Vagina (tissue), 2 donors: ENCODE measurements around the gene CCR7. TPM values are rescaled to one million over a fixed set of nuclear protein-coding genes. Genes with fewer than 3 reads are reported as not detected.

Source experiments
- DNase-seq, 2 donors: peaks; one replicate each; pipeline ENCODE4 v3.0.0-alpha.2; 2017; ENCODE audit errors: extremely low spot score in 2 of 2
- H3K27ac ChIP-seq: fragments of 200-600 bp; sonication (generic); one replicate; pipeline ENCODE4 v1.5.1; 2019
- H3K27me3 ChIP-seq: fragments of 200-600 bp; sonication (generic); one replicate; pipeline ENCODE4 v1.5.1; 2019
- H3K36me3 ChIP-seq, 2 donors: fragments of 200-600 bp; sonication (generic); one replicate each; pipeline ENCODE4 v1.5.1; 2017 to 2019
- H3K4me1 ChIP-seq: fragments of 200-600 bp; sonication (generic); one replicate; pipeline ENCODE4 v1.5.1; 2019
- H3K4me3 ChIP-seq, 2 donors: fragments of 200-600 bp; sonication (generic); 1 replicate in 1 of 2; 2 replicates in 1 of 2; pipeline ENCODE4 v1.5.1; 2016 to 2019
- H3K9me3 ChIP-seq: fragments of 200-600 bp; sonication (generic); one replicate; pipeline ENCODE4 v1.5.1; 2019
- POLR2A ChIP-seq, 2 donors: fragments of 450-650 bp; IDR thresholded peaks; one replicate each; pipeline ENCODE4 v1.6.1; 2017; ENCODE audit warnings: antibody characterized with exemption in 2 of 2, mild to moderate bottlenecking in 2 of 2, moderate library complexity in 2 of 2
- POLR2AphosphoS5 ChIP-seq, 2 donors: sonication (generic); formaldehyde crosslinking; IDR thresholded peaks; one replicate each; pipeline ENCODE4 v1.9.0; 2017; ENCODE audit warnings: antibody characterized with exemption in 2 of 2, mild to moderate bottlenecking in 2 of 2, low read depth in 1 of 2; ENCODE audit not compliant: insufficient read depth in 1 of 2
- intact Hi-C: fragments of 100-400 bp; cut with DNase I; formaldehyde crosslinking; loops from one replicate; pipeline ENCODE4 v1.15.1; 2023
- total RNA-seq: library from RNA; depleted of rRNA; stranded (reverse); fragments of >200 nt; gene quantifications from one replicate; pipeline ENCODE4 v1.2.3, GENCODE V29; 2016
- TF ChIP-seq, protein P1 (sequence below), 3 experiments: fragments of 450-650 bp in 2 of 3; fragments of 200-600 bp in 1 of 3; sonication (generic) in 1 of 3; IDR thresholded peaks; one replicate each; pipeline ENCODE4 v1.5.1; 2017 to 2019; ENCODE audit warnings: antibody characterized with exemption in 3 of 3, mild to moderate bottlenecking in 2 of 3, moderate library complexity in 2 of 3

The CCR7 gene
- total RNA-seq, 1 donor from 2014 or later: not detected

DNA sequence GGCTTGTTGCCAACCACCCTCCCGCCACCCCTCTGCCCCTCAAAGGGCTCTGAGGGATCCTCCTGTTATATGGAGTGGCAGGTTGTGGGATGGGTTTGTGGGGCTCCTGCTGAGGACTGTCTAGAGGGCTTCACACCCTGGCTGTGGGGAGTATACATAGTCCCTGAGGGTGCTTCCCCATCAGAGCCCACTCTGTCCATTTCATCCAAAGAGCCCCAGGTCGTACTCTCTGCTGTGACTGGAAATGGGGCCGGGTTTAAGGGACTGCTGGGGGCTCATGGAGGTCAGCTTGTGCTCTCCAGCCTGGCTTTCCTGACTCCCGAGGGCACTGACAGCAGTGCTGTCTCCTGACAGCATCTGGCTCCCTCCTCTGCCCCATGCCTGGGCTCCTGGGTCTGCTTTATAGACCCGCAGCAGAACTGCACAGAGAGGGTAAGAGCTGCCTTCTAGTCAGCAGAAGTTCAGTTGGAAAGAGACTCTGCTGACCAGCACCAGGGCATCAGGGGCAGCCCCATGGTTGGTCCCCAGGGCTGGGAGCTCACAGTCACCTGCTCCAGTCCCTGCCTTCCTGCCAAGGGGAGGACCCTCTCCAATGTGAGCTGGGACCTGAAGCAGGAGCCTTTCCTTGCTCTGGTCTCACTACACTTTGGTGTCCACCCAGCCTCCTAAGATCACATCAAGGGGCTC lies 46.0 kb downstream of the CCR7 start:
- DNase-seq: no peak
- no peaks in the 10 kb centered on the region for H3K36me3 ChIP-seq
- peak overlapping the region; percentile 84 for H3K27ac ChIP-seq
- no peak overlapping the region for H3K4me3 ChIP-seq
- intact Hi-C loops: no loop called here
- H3K9me3 ChIP-seq: no peaks in the 10 kb centered on the region
- no peaks in the 10 kb centered on the region for H3K27me3 ChIP-seq
- H3K4me1 ChIP-seq: peaks cover 79% of the 10 kb centered on the region
- TF ChIP-seq, protein P1, sequence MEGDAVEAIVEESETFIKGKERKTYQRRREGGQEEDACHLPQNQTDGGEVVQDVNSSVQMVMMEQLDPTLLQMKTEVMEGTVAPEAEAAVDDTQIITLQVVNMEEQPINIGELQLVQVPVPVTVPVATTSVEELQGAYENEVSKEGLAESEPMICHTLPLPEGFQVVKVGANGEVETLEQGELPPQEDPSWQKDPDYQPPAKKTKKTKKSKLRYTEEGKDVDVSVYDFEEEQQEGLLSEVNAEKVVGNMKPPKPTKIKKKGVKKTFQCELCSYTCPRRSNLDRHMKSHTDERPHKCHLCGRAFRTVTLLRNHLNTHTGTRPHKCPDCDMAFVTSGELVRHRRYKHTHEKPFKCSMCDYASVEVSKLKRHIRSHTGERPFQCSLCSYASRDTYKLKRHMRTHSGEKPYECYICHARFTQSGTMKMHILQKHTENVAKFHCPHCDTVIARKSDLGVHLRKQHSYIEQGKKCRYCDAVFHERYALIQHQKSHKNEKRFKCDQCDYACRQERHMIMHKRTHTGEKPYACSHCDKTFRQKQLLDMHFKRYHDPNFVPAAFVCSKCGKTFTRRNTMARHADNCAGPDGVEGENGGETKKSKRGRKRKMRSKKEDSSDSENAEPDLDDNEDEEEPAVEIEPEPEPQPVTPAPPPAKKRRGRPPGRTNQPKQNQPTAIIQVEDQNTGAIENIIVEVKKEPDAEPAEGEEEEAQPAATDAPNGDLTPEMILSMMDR (IDR thresholded peaks at IDR 0.05): no peak
- TF ChIP-seq POLR2AphosphoS5 (IDR thresholded peaks at IDR 0.05; ENCODE audit: insufficient read depth in 1 of 2, low read depth in 1 of 2): no peak
- no peak for TF ChIP-seq POLR2A (IDR thresholded peaks at IDR 0.05)

DNA sequence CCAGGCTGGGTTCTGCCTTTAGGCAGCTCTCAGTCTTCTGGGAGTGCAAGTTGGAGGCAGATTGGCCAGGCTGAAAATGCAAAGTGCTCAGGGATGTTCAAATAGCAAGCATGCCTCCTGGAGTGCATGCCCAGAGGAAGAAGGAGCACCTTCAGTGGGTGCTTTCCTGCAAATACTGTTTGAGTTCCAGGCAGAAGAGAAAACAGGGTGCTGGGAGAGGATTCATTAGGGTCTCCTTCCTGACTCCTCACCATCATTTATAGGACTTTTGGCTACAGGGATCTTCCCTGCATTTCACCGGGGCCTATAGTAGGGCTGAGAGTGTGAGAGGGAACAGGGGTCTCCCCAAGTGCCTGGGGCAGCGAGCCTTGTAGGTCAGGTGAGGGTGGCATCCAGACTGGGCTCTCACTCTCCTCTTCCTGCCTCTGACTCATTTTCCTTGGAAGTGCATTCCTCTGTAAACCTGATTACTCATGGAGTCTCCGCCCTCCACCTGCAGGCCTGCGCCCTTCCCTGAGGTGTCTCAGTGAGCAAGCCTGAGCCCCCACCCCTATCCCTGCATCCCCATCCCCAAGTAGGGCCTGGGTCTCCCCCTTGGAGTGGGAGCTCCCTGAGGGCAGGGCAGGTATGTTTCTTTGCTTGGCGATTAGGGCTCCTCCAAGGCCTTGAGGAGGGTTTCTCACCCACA lies 46.7 kb downstream of the CCR7 start:
- DNase-seq: no peak
- intact Hi-C loops: no loop called here
- H3K27ac ChIP-seq: peak overlapping the region; percentile 84

DNA sequence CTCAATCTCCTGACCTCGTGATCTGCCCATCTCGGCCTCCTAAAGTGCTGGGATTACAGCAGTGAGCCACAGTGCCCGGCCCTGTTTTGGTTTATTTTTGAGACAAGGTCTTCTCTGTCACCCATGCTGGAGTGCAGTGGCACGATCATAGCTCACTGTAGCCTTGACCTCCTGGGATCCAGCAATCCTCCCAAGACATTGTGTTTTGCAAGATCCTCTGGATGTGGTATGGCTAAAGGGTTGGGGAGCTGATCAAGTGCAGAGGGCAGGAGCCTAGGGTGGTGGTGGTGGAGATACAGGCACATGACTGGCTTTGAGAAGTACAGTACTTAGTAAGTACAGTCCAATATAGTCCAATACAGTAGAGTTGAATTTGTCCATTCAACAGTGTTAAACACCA lies 47.3 kb downstream of the CCR7 start:
- no peaks in the 10 kb centered on the region for H3K9me3 ChIP-seq
- intact Hi-C loops: no loop called here
- H3K27me3 ChIP-seq: no peaks in the 10 kb centered on the region
- H3K36me3 ChIP-seq: no peaks in the 10 kb centered on the region
- DNase-seq: no peak
- H3K4me3 ChIP-seq: no peak overlapping the region
- H3K4me1 ChIP-seq: peaks cover 71% of the 10 kb centered on the region
- TF ChIP-seq, protein P1 (IDR thresholded peaks at IDR 0.05): no peak
- TF ChIP-seq POLR2A (IDR thresholded peaks at IDR 0.05) (no peak), POLR2AphosphoS5 (IDR thresholded peaks at IDR 0.05; ENCODE audit: insufficient read depth in 1 of 2, low read depth in 1 of 2) (no peak)
- peak overlapping the region; percentile 84 for H3K27ac ChIP-seq

More for the DNA sequence above, 46.7 kb downstream of the CCR7 start:
- no peaks in the 10 kb centered on the region for H3K36me3 ChIP-seq
- H3K27me3 ChIP-seq: no peaks in the 10 kb centered on the region
- TF ChIP-seq, protein P1 (IDR thresholded peaks at IDR 0.05): no peak
- TF ChIP-seq POLR2A (IDR thresholded peaks at IDR 0.05) (no peak), POLR2AphosphoS5 (IDR thresholded peaks at IDR 0.05; ENCODE audit: insufficient read depth in 1 of 2, low read depth in 1 of 2) (peak; percentile 25 to 36)
- peaks cover 76% of the 10 kb centered on the region for H3K4me1 ChIP-seq
- no peak overlapping the region for H3K4me3 ChIP-seq
- H3K9me3 ChIP-seq: no peaks in the 10 kb centered on the region

DNA sequence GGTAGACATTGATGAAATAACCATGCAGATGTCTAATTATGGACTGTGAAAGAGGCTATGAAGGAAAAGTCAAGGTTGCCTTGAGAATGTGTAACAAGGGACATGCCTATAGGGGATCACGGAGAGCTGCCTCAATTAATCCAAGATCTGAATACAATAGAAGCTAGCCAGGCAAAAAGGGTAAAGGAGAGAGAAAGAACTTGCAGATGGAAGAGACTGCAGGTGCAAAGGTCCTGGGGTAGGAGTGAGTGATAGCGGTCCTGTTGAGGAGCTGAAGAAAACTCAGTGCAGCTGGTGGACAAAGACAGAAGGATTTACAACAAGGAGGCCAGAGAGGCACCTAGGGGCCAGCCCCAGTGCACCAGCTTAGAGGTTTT lies 48.0 kb downstream of the CCR7 start:
- DNase-seq: no peak
- TF ChIP-seq, protein P1 (IDR thresholded peaks at IDR 0.05): no peak
- TF ChIP-seq POLR2AphosphoS5 (IDR thresholded peaks at IDR 0.05; ENCODE audit: insufficient read depth in 1 of 2, low read depth in 1 of 2) (no peak), POLR2A (IDR thresholded peaks at IDR 0.05) (no peak)
- Histone ChIP-seq H3K27ac (peak overlapping the region; percentile 84), H3K4me3 (no peak overlapping the region), H3K9me3 (no peaks in the 10 kb centered on the region), H3K36me3 (no peaks in the 10 kb centered on the region), H3K4me1 (peaks cover 65% of the 10 kb centered on the region), H3K27me3 (no peaks in the 10 kb centered on the region)
- intact Hi-C loops: no loop called here
